ENCODE data around the gene ANKFY1.
"Not testable (repeated sequence)": the region's sequence is repeated elsewhere in the genome, so short reads cannot be mapped to it uniquely, and the experiment has no call there.

Gene ANKFY1

DNA sequence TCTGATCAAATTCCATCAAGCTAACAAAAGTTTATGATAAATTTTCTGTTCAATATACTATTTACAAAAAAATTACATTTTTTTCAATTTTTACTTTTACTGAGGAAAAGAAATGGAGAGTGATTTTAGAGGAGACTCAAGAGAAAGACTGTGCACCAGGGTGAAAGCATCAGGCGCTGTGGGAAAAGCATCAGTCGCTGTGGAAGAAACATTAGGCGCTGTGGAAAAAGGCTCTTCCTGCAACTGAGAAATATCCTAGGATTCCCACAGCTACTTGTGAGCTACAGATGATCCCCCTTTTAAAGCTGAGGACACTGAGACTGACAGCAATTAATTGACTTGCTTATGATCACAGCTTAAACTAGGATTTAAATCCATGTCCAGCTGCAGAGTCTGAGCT is 4.9 kb downstream of the ANKFY1 start:
- DNase-seq, result no peak

DNA sequence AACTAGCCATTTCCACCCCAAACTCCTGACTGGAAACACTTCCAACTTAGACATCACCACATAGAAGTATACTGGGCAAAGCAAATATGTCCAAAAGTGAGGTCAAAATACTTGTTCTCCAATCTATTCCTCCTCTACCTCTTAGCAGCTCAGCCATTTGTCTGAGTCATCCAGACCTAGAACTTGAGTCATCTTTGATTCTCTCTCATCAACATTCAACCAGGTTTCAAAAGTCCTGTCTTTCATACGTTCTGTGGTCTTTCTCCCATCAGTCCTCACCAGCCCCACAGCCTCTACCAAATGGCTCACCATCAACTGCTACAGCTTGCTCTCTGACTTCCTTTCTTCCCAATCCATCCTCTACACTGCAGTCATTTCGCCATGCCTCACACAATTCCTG is 6.8 kb downstream of the ANKFY1 start:
- DNase-seq, result no peak

GRCh38 chr17:4255271-4255670 is 8.5 kb downstream of the ANKFY1 start:
- DNase-seq, result not testable (repeated sequence)

DNA sequence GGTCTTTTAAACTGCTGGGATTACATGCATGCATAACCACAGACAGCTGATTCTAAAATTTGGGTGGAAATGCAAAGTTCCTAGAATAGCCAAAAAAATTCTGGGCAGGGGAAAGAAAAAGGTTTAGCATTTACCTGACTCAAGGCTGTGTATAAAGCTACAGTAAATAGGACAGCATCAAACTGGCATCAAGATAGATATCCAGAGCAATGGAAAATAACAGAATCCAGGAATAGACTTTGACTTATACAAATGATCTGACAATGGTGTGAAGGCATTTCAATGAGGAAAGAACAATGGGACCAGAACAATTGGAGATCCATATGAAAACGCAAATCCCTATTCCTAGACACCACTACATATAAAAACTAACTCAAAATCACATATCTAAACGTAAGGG is 12.9 kb downstream of the ANKFY1 start:
- DNase-seq, result no peak

DNA sequence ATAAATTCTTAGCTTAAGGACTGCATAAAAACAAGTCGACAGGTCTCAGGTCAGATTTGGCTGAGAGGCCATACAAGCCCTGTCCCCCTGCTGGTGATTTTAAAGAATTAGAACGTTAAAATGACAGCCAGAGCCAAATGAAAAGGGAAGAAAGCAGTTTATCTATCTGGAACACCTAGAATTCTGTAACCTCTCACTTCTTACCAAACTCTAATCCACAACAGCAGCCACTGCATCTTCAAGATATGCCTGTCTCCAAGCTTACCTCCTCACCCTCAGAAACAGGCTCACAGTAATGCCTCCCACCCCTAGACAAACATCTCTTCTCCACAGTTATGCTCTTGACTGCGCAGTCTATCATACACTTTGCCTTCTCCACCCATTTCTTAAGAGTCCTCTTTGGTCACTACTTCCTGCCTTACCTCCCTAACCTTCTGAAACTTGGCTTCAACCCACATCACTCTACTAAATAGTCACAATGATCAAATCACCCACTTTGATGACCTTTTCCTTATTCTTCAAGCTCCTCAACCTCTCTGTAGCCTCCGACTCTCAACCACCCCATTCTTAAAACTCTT is 14.2 kb downstream of the ANKFY1 start:
- DNase-seq, result peak; percentile 23

DNA sequence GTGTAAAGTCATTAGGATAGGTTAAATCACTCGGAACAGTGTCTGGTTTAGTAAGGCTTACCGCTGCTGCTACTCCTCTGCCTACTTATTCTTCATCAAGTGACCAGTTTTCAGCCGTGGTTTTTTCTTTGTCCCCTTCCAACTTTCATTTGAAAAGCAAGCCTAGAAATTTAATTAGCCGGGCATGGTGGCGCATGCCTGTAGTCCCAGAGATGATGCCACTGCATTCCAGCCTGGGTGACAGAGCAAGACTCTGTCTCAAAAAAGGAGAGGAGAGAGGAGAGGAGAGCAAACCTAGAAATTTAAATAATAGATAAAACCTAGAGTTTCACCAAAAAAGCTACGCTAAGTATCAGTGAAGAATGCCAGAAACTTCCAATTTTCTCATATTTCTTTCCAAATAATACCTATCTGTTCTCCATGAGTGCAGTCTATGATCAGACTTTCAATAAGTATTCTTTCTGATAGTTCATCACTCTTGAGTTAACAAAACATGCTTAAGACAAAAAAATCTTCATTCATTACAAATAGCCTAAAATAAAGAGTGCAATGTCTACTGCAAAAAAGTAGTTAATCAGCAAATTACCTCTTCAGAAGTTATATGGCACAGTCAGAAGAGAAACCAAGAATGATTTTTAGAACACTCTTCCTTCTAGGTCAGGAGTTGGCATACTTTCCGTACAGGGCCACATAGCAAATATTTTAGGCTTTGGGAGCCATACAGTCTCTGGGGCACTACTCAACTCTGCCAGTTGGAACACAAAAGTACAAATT is 15.1 kb downstream of the ANKFY1 start:
- no peak for DNase-seq

DNA sequence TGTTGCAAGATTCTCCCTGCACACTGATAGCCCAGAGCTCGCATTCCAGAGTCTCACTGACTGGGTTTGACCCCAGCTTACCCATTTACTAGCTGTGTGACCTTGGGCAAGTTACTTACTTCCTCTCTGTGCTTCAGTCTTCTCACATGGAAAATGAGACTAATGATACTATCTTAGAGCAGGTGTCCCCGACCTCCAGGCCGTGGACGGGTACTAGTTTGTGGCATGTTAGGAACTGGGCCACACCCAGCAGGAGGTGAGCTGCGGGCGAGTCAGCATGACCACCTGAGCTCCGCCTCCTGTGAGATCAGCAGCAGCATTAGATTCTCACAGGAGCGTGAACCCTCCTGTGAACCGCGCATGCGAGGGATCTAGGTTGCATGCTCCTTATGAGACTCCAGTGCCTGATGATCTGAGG is 15.8 kb downstream of the ANKFY1 start:
- DNase-seq, result no peak

- no peak for DNase-seq
These were observed 16.3 kb downstream of the ANKFY1 start for GRCh38 chr17:4247361-4247970.

GRCh38 chr17:4246674-4247073 is 17.1 kb downstream of the ANKFY1 start:
- DNase-seq, result no peak

GRCh38 chr17:4241535-4241934 is 22.2 kb downstream of the ANKFY1 start:
- DNase-seq, result no peak

- no peak for DNase-seq
These were observed 27.3 kb downstream of the ANKFY1 start for GRCh38 chr17:4236456-4236855.

- DNase-seq, result no peak
These were observed 28.2 kb downstream of the ANKFY1 start for GRCh38 chr17:4235372-4236279.

DNA sequence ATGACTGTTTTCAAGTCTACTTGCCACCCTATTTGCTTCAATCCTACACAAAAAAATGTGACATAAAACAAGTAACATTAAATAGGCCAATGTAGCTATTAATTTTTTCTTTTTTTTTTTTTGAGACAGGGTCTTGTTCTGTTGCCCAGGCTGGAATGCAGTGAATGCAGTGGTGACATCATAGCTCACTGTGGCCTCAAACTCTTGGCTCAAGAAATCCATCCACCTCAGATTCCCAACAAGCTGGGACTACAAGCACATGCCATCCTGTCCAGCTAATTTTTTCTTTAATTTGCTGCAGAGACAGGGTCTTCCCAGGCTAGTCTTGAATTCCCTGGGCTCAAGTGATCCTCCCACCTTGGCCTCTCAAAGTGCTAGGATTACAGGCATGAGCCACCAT is 29.4 kb downstream of the ANKFY1 start:
- DNase-seq, result no peak

DNA sequence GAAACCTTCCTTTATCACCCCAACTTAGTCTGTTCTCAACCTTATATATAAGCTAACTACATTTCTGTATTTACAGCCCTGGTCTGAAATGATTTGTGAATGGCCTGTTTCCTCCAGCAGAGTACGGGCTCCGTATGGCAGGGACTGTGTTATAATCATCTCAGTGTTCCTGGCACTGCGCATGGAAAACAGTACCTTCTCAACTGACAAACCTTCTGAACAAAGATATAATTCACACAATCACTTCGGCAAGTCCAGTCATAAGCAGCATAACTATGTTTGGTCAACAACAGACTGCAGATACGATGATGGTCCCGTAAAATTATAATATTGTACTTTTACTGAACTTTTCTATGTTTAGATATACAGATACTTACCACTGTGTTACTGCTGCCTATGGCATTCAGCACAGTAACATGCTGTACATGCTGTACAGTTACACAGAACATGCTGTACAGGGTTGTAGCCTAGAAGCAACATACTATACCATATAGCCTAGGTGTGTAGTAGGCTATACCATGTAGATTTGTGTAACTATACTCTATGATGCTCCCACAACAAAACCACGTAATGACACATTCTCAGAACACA is 30.0 kb downstream of the ANKFY1 start:
- no peak for DNase-seq

GRCh38 chr17:4232168-4232813 is 31.5 kb downstream of the ANKFY1 start:
- peak; percentile 2 for DNase-seq

- DNase-seq, result no peak
These were observed 33.9 kb downstream of the ANKFY1 start for GRCh38 chr17:4229627-4230541.

DNA sequence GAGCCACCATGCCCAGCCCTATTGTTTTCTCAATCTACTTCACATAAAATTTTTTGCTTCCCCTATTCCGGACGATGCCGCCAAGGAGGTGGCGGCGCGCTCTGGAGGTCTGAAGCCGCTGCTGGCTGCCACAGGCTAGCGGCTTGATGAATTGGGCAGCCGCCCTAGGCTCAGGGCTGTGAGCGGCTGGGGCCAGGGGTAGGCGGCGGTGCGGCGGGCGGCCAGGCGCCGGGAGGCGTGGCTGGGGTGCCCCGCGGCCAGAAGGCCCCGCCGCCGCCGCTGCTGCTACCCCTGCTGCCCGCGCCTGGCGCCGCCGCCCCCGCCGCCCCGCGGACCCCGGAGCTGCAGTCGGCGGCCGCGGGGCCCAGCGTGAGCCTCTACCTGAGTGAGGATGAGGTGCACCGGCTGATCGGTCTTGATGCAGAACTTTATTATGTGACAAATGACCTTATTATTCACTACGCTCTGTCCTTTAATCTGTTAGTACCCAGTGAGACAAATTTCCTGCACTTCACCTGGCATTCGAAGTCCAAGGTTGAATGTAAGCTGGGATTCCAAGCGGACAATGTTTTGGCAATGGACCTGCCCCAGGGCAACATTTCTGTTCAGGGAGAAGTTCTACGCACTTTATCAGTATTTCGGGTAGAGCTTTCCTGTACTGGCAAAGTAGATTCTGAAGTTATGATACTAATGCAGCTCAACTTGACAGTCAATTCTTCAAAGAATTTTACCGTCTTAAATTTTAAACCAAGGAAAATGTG is 41.7 kb downstream of the ANKFY1 start:
- DNase-seq, result no peak

- no peak for DNase-seq
These were observed 42.6 kb downstream of the ANKFY1 start for GRCh38 chr17:4221163-4221562.

DNA sequence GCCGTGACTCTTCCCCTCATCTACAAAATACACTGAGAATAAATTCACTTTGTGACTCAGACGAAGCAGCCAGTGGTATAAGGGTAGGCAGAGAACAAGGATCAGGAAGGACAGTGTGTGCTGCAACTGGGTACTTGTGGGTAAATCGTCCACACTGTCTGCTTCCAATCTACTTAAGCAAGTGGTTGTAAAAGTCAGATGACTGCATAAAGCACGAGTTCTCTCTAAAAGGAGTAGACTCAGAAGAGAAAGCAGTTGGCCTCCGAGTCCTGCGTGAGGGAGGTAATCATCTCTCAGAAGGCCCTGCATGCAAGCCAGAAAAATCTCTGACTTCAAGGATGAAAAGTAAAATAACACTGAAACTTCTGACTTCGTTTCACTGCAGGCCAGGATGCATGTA is 43.1 kb downstream of the ANKFY1 start:
- no peak for DNase-seq

DNA sequence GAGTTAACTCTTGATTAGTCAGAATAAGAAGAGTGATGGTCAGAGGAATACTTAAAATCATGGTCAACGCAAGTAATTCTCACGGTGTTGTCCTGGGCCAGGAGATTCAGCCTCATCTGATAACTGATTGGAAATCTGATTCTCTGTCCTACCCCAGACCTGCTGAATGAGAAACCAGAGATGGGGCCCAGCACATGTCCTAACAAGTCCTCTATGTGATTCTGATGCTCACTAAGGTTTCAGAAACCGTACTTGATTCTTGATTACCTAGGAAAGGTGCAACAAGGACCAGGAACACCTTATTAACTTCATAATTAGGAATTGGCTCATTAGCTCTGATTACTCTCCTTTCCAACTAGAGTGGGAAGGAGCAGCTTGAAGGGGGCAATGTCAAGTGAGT is 44.5 kb downstream of the ANKFY1 start:
- no peak for DNase-seq
